T-helper 2 cell treated with Interferon-gamma antibody and Interleukin-4, amounts not matched to agents 5 μg/mL and 100 μg/mL, for 36 hours (primary cell): ENCODE data around the gene RPP40.
A peak's percentile ranks its signal among the peaks of the same experiment; 100 is the strongest.
"Not testable (repeated sequence)": the region's sequence is repeated elsewhere in the genome, so short reads cannot be mapped to it uniquely, and the experiment has no call there.

Source experiments
- DNase-seq: peaks from one replicate; pipeline ENCODE4 v3.0.0; 2021; ENCODE audit warnings: low spot score
- H3K27ac Mint-ChIP-seq: one replicate; pipeline ENCODE4 v1.8.0; 2021; ENCODE audit warnings: mild to moderate bottlenecking, mixed read lengths
- H3K27me3 Mint-ChIP-seq: one replicate; pipeline ENCODE4 v1.8.0; 2021; ENCODE audit warnings: low read depth, mixed read lengths
- H3K36me3 Mint-ChIP-seq: one replicate; pipeline ENCODE4 v1.8.0; 2021; ENCODE audit warnings: low read depth, mixed read lengths
- H3K4me1 Mint-ChIP-seq: one replicate; pipeline ENCODE4 v1.8.0; 2021; ENCODE audit warnings: low read depth, mixed read lengths
- H3K4me3 Mint-ChIP-seq: one replicate; pipeline ENCODE4 v1.8.0; 2022; ENCODE audit warnings: mild to moderate bottlenecking, moderate library complexity, mixed read lengths
- H3K9me3 Mint-ChIP-seq: one replicate; pipeline ENCODE4 v1.8.0; 2021; ENCODE audit warnings: mixed read lengths

RPP40 gene

DNA sequence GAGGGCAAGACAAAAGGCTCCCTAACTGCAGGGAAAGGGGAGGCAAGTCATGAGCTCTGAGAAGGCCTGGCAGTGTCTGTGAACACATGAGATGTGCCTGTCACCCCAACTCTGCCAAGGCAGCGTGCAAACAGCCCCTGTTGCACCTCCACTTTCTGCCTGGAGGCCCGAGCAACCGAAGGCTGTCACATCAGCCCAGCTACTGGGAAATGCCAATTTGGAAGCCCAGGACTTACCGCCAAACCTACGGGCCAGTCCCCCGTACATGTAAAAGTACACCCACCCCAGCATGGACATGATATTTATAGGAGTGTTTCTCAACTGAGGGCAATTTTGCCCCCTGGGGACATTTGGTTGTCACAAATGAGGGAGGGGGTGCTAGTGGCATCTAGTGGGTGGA, 27.3 kb upstream of the RPP40 start:
- Mint-ChIP-seq H3K4me3 (no peak overlapping the region), H3K4me1 (peaks cover 7% of the 10 kb centered on the region), H3K27me3 (peaks cover 5% of the 10 kb centered on the region), H3K9me3 (no peaks in the 10 kb centered on the region), H3K27ac (no peak overlapping the region), H3K36me3 (no peaks in the 10 kb centered on the region)
- no peak for DNase-seq

DNA sequence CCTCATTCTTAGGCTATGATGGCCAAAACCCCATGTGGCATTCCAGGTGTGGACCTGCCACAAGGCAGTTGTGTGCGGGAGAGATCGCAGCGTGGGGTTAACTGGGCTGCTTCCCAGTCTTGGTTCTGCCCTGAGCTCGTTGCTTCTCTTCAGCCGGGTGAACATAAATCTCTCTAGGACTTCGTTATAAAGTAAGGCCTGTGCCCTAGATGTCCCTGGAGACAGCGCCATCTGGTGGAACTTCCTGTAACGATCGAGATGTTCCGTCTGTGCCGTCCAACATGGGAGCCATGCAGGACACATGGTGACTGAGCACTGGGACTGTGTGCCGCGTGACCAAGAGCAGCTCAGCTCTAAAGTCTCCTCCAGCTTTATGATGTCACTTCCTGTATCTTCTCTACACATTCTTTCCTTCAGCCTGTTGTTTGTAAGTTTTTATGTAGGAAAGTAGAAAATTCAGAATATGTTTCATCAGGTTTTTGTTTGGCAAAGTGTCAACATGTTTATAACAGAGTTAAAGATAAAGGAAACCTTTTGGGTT, 26.8 kb upstream of the RPP40 start:
- no peak overlapping the region for H3K27ac Mint-ChIP-seq
- DNase-seq: peak; percentile 73
- no peaks in the 10 kb centered on the region for H3K36me3 Mint-ChIP-seq
- peaks cover 7% of the 10 kb centered on the region for H3K4me1 Mint-ChIP-seq
- H3K9me3 Mint-ChIP-seq: no peaks in the 10 kb centered on the region
- peaks cover 5% of the 10 kb centered on the region for H3K27me3 Mint-ChIP-seq
- H3K4me3 Mint-ChIP-seq: no peak overlapping the region

DNA sequence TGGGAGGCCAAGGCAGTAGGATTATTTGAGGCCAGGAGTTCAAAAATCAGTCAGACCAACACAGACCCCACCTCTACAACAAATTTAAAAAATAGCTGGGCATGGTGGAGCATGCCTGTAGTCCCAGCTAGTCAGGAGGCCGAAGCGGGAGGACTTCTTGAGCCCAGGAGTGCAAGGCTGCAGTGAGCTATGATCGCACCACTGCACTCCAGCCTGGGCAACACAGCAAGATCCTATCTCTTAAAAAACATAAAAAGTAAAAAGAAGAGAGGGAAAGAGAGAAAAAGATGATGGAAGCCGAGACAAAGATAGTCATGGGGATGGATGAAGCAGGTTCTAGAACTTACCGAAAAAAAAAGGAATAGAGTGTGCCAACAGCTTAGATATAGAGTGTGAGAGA, 25.8 kb upstream of the RPP40 start:
- H3K27me3 Mint-ChIP-seq: peaks cover 5% of the 10 kb centered on the region
- no peak overlapping the region for H3K27ac Mint-ChIP-seq
- peaks cover 7% of the 10 kb centered on the region for H3K4me1 Mint-ChIP-seq
- no peaks in the 10 kb centered on the region for H3K9me3 Mint-ChIP-seq
- DNase-seq: no peak
- no peak overlapping the region for H3K4me3 Mint-ChIP-seq
- H3K36me3 Mint-ChIP-seq: no peaks in the 10 kb centered on the region

DNA sequence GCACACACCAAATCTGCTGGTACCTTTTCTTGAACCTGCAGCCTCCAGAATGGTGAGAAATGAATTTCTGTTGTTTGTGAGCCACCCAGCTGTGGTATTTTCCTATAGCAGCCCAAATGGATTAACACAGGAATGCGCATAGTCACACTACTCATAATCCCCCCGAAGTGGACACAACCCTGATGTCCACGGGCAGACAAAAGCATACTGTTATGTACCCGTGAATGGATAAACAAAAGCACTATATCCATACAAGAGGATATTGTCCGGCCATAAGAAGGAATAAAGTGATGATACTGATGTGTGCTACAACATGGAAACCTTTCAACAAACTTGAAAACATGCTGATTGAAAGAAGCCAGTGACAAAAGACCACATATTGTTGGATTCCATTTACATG, 25.1 kb upstream of the RPP40 start:
- Mint-ChIP-seq H3K4me1 (peaks cover 7% of the 10 kb centered on the region), H3K9me3 (no peaks in the 10 kb centered on the region), H3K4me3 (no peak overlapping the region), H3K36me3 (no peaks in the 10 kb centered on the region), H3K27me3 (peaks cover 5% of the 10 kb centered on the region), H3K27ac (no peak overlapping the region)
- DNase-seq: no peak

DNA sequence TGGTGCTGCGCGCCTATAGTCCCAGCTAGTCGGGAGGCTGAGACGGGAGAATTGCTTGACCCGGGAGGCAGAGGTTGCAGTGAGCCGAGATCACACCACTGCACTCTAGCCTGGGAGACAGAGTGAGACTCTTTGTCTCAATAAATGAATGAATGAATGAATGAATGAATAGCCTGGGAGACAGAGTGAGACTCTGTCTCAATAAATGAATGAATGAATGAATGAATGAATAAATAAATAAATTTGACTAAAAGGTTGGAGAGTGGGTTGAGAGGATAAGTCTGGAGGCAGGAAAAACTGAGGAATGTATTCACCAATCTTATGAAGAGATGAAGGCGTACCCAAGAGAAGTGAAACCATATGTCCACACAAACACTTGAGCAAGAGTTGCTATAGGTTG, 24.5 kb upstream of the RPP40 start:
- no peaks in the 10 kb centered on the region for H3K36me3 Mint-ChIP-seq
- peaks cover 7% of the 10 kb centered on the region for H3K4me1 Mint-ChIP-seq
- no peak overlapping the region for H3K27ac Mint-ChIP-seq
- H3K4me3 Mint-ChIP-seq: no peak overlapping the region
- DNase-seq: no peak
- no peaks in the 10 kb centered on the region for H3K9me3 Mint-ChIP-seq
- peaks cover 4% of the 10 kb centered on the region for H3K27me3 Mint-ChIP-seq

DNA sequence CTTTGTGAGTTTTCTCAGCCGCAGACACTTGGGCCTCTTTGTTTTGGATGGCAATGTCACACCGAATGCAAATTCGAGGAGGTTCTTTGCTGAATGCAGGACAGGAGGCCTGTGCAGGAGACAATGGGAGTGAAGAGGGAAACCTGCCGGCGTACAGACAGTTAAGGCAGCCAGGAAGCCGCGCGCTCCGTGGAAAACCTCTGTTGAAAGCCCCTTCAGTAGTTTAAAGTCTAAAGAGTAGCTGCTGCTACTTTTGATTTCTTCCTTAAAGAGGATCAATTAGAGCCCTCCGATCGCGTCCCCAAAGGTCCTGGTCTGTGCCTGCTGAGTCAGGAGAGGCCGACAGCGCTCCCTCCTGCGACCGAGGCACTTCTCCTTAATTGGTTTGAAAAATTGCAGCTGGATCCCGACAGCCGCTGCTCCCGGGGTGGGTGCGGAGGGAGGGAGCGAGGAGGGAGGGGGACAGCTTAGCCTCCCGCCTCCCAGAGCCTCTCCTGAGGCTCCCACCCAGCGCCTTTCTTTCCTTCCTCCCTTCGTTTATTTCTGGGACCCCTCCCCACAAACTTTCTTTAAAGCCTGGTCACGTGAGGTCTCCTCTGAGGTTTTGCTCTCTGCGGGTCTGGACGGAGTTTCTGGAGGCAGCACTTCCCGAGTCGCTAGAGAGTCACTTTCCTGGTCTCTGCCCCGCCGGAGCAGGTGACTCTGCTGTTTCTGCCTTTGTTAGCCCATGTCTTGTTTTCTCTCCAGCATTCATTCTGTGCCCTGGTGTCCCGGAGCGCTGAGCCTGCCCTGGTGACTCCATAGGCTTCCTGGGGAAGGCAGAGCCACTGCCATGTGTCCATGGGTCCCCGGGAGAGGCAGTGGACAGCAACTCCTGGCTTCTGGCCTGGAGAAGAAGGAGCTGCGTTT, 22.3 kb upstream of the RPP40 start:
- no peaks in the 10 kb centered on the region for H3K9me3 Mint-ChIP-seq
- H3K27ac Mint-ChIP-seq: no peak overlapping the region
- no peak for DNase-seq
- H3K4me3 Mint-ChIP-seq: peak overlapping the region; percentile 71
- H3K4me1 Mint-ChIP-seq: peaks cover 7% of the 10 kb centered on the region
- H3K36me3 Mint-ChIP-seq: no peaks in the 10 kb centered on the region
- peaks cover 4% of the 10 kb centered on the region for H3K27me3 Mint-ChIP-seq

DNA sequence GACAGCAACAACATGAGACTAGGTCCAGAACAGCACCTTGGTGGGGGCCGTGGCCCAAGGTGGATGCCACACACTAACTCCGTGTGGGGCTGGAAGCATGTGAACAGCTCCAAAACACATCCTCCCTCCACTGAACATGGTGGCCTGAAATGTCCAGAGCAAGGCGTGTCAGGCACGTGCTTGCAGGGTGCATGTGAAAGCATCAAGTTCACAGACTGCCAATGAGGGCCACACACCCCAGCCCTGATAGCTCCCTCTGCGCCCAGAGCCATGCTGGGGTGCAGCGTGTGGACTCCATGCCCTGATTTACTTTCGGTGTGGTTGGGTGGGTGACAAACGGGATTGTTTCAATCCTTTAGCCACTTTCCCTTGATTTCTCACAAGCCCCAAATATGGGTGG, 20.1 kb upstream of the RPP40 start:
- H3K36me3 Mint-ChIP-seq: no peaks in the 10 kb centered on the region
- no peaks in the 10 kb centered on the region for H3K9me3 Mint-ChIP-seq
- DNase-seq: no peak
- no peak overlapping the region for H3K27ac Mint-ChIP-seq
- no peak overlapping the region for H3K4me3 Mint-ChIP-seq
- H3K4me1 Mint-ChIP-seq: peaks cover 3% of the 10 kb centered on the region
- H3K27me3 Mint-ChIP-seq: peaks cover 5% of the 10 kb centered on the region

DNA sequence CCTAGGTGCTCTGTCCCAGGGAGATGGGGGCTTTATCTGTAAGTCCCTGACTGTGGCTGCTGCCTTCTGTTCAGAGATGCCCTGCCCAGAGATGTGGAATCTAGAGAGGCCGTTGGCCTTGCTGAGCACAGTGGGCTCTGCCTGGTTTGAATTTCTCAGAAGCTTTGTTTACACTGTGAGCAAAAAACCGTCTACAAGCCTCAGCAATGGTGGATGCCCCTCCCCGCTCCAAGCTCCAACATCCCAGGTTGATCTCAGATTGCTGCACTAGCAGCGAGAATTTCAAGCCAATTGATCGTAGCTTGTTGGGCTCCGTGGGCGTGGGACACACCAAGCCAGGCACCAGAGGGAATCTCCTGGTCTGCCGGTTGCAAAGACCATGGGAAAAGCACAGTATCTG, 16.3 kb upstream of the RPP40 start:
- H3K4me1 Mint-ChIP-seq: no peaks in the 10 kb centered on the region
- H3K4me3 Mint-ChIP-seq: no peak overlapping the region
- H3K36me3 Mint-ChIP-seq: no peaks in the 10 kb centered on the region
- H3K27ac Mint-ChIP-seq: no peak overlapping the region
- no peak for DNase-seq
- peaks cover 14% of the 10 kb centered on the region for H3K27me3 Mint-ChIP-seq
- peaks cover 11% of the 10 kb centered on the region for H3K9me3 Mint-ChIP-seq

DNA sequence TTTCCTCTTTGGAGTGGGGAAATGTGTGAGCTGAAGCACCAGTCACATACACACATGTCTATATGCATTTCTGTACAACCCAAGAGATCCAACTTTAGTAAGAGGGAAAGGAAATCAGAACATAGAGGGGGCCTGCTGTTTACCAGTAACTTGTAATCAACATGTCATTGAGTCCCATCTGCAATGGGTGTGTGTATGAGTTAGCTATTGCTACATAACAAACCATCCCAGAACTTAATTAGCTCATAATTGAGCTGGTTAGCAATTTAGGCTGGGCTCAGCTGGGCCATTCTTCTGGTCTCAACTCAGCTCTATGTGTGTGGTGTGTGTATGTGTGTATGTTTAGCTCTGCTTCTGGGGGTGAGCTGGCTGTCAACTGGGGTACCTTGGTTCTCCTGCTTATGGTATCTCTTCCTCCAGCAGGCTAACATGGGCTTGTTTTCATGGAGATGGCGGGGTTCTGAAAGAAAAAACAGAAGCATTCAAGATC, 10.3 kb upstream of the RPP40 start:
- Mint-ChIP-seq H3K4me3 (no peak overlapping the region), H3K4me1 (no peaks in the 10 kb centered on the region), H3K27me3 (peaks cover 13% of the 10 kb centered on the region), H3K27ac (no peak overlapping the region), H3K9me3 (peaks cover 15% of the 10 kb centered on the region), H3K36me3 (no peaks in the 10 kb centered on the region)
- no peak for DNase-seq

DNA sequence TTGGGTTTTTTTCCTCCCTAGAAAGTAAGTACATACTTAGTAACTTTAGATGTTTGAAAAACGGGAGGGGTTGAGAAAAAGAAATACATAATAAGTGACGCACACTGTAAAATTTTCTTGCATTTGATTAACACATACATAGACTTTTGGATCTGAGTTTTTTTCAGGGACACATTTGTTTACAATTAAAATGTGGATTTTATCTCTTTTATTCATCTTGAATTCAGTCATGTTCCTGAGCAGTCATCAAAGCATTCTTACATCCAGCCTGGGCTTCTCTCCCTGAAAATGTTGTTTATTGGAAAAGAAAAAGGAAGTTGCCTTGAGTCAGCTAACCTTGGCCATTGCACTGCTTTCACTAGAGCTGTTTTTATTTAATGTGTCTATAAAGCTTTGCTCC, 8.7 kb upstream of the RPP40 start:
- H3K9me3 Mint-ChIP-seq: peaks cover 13% of the 10 kb centered on the region
- no peaks in the 10 kb centered on the region for H3K4me1 Mint-ChIP-seq
- H3K36me3 Mint-ChIP-seq: no peaks in the 10 kb centered on the region
- H3K27ac Mint-ChIP-seq: no peak overlapping the region
- H3K27me3 Mint-ChIP-seq: peaks cover 9% of the 10 kb centered on the region
- no peak overlapping the region for H3K4me3 Mint-ChIP-seq
- DNase-seq: no peak

DNA sequence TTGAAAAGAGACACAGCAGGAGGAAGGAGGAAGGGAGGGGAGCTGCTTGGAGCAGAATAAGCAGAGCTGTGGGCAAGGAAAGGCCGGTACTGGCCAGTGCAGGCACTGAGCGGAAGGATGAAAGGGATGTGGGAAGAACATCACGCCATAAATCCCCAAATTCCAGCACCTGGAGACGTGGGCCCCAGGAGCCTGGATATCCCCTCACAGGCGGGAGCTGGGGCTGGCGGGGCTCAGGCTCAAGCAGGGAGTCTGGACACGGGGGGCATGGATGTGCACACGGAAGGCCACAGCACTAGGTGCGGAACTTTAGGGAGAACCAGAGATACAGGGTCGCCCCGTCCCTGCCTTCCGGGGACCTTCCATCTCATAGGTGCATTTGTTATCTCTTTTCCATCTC, 7.5 kb upstream of the RPP40 start:
- H3K4me3 Mint-ChIP-seq: no peak overlapping the region
- H3K27me3 Mint-ChIP-seq: peaks cover 5% of the 10 kb centered on the region
- no peak overlapping the region for H3K27ac Mint-ChIP-seq
- peaks cover 10% of the 10 kb centered on the region for H3K9me3 Mint-ChIP-seq
- no peak for DNase-seq
- no peaks in the 10 kb centered on the region for H3K4me1 Mint-ChIP-seq
- H3K36me3 Mint-ChIP-seq: no peaks in the 10 kb centered on the region

DNA sequence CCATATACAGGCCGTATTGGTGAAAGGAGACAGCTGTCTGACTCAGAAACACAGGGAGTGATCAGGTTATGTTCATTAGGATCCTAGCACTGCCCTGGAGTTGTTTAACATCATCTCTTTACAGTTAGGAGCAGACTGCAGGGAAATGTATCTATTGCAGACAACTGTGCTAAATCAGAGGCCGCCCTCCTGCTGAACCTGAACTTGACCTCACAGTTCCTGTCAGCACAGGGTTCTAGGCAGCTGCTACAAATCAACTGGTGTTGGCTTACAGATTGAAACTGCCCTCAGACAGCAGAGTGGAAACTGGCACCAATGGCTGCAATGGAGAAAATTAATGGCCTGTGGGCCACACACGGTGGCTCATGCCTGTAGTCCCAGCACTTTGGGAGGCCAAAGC, 3.7 kb upstream of the RPP40 start:
- H3K27me3 Mint-ChIP-seq: no peaks in the 10 kb centered on the region
- no peak overlapping the region for H3K27ac Mint-ChIP-seq
- DNase-seq: no peak
- H3K4me3 Mint-ChIP-seq: no peak overlapping the region
- H3K36me3 Mint-ChIP-seq: no peaks in the 10 kb centered on the region
- H3K4me1 Mint-ChIP-seq: peaks cover 9% of the 10 kb centered on the region
- no peaks in the 10 kb centered on the region for H3K9me3 Mint-ChIP-seq

DNA sequence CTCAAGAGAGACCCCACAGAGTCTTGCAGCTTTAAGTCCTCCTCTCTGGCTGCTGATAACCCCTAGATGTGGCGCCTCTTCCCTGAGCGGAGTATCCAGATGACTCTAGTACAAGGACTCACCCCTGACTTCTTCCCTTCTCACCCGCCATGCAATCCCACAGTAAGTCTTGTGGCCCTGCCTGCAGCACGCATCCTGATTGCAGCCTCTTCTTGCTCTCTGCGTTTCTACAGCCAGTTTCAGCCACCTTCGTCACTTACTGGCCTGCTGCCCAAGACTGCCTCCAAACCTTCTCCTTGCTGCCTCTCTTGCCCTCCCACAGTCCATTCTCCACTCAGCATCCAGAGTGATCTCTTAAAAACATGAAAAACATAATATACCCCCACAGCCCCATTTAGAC, 2.4 kb upstream of the RPP40 start:
- peak overlapping the region; percentile 2 for H3K4me3 Mint-ChIP-seq
- no peaks in the 10 kb centered on the region for H3K9me3 Mint-ChIP-seq
- H3K36me3 Mint-ChIP-seq: no peaks in the 10 kb centered on the region
- no peak overlapping the region for H3K27ac Mint-ChIP-seq
- H3K4me1 Mint-ChIP-seq: peaks cover 9% of the 10 kb centered on the region
- no peak for DNase-seq
- no peaks in the 10 kb centered on the region for H3K27me3 Mint-ChIP-seq

DNA sequence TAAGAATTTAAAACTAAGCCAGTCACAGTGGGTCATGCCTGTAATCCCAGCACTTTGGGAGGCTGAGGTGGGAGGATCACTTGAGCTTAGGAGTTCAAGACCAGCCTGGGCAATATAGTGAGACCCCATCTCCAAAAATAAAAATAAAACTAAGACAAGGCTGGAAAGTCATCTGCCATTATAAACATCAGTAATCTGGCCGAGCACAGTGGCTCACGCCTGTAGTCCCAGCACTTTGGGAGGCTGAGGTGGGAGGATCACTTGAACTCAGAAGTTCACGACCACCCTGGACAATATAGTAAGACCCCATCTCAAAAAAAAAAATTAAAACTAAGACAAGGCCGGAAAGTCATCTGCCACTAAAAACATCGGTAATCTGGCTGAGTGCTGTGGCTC, 1.2 kb upstream of the RPP40 start:
- not testable (repeated sequence) for H3K27me3 Mint-ChIP-seq, H3K9me3 Mint-ChIP-seq, H3K4me1 Mint-ChIP-seq, H3K36me3 Mint-ChIP-seq, DNase-seq, H3K4me3 Mint-ChIP-seq
- H3K27ac Mint-ChIP-seq: peak overlapping the region; percentile 10
